Common myeloid progenitor, CD34-positive (primary cell): ENCODE results near the gene PGLYRP1.

Experiments used
- CTCF ChIA-PET: fragments of 350-600 bp; sonication (Branson Sonifier 250); formaldehyde crosslinking; loops from one replicate; lab custom pipeline; 2021; ENCODE audit warnings: antibody characterized with exemption; lab: Charles Lee
- POLR2A ChIA-PET: fragments of 350-600 bp; sonication (Branson Sonifier 250); formaldehyde crosslinking; loops from one replicate; lab custom pipeline; 2021; ENCODE audit warnings: antibody characterized with exemption; lab: Charles Lee
- DNase-seq, 3 donors: peaks; one replicate each; pipeline versions ENCODE4 v3.0.0 to v3.0.0-alpha.2; 2013
- H3K27ac ChIP-seq, 2 experiments: 1 replicate in 1 of 2; 2 replicates in 1 of 2; pipeline ENCODE4 v1.7.0; 2013; ENCODE audit warnings: inconsistent platforms in 2 of 2, low read length in 2 of 2, mild to moderate bottlenecking in 2 of 2, low read depth in 1 of 2, moderate library complexity in 1 of 2; ENCODE audit not compliant: severe bottlenecking in 2 of 2, insufficient read depth in 1 of 2, poor library complexity in 1 of 2
- H3K27me3 ChIP-seq, 5 experiments: replicated peaks in 2 of 5; 1 replicate in 3 of 5; 2 replicates in 2 of 5; pipeline versions ENCODE4 v1.6.1 to v1.7.0; 2013; ENCODE audit warnings: low read length in 4 of 5, mild to moderate bottlenecking in 2 of 5, moderate library complexity in 2 of 5, inconsistent platforms in 1 of 5; ENCODE audit not compliant: insufficient read depth in 5 of 5, control insufficient read depth in 4 of 5
- H3K36me3 ChIP-seq, 4 experiments: 1 replicate in 2 of 4; 2 replicates in 2 of 4; pipeline versions ENCODE4 v1.6.1 to v1.7.0; 2013; ENCODE audit warnings: low read length in 3 of 4, control low read depth in 1 of 4, mild to moderate bottlenecking in 1 of 4; ENCODE audit not compliant: control insufficient read depth in 4 of 4, insufficient read depth in 4 of 4
- H3K4me1 ChIP-seq, 4 experiments: 1 replicate in 3 of 4; 2 replicates in 1 of 4; pipeline versions ENCODE4 v1.6.1 to v1.7.1; 2013; ENCODE audit warnings: low read length in 3 of 4, mild to moderate bottlenecking in 3 of 4, control low read depth in 1 of 4, inconsistent platforms in 1 of 4, moderate library complexity in 1 of 4; ENCODE audit not compliant: control insufficient read depth in 4 of 4, insufficient read depth in 4 of 4; ENCODE audit errors: control extremely low read depth in 1 of 4
- H3K4me3 ChIP-seq, 7 experiments: 1 replicate in 4 of 7; 2 replicates in 3 of 7; pipeline versions ENCODE4 v1.5.1 to v1.7.0; 2013; ENCODE audit warnings: mild to moderate bottlenecking in 7 of 7, low read length in 6 of 7, moderate library complexity in 6 of 7, inconsistent platforms in 2 of 7, low read depth in 2 of 7, control low read depth in 1 of 7; ENCODE audit not compliant: insufficient read depth in 4 of 7, control insufficient read depth in 1 of 7; ENCODE audit errors: extremely low read depth in 1 of 7
- H3K9me3 ChIP-seq, 5 experiments: 1 replicate in 4 of 5; 2 replicates in 1 of 5; pipeline versions ENCODE4 v1.6.1 to v1.7.1; 2013; ENCODE audit warnings: low read length in 4 of 5, mild to moderate bottlenecking in 2 of 5, inconsistent platforms in 1 of 5, low read depth in 1 of 5, moderate library complexity in 1 of 5; ENCODE audit not compliant: control insufficient read depth in 4 of 5, insufficient read depth in 2 of 5; ENCODE audit errors: control extremely low read depth in 1 of 5
- WGBS: methylation state at CpG from one replicate; pipeline ENCODE4 v1.1.5; 2013; ENCODE audit not compliant: insufficient coverage; 5-methylcytosine and 5-hydroxymethylcytosine counted together

The PGLYRP1 gene

GRCh38 chr19:46017095-46017429 is 5.8 kb downstream of the PGLYRP1 start:
- no peak for DNase-seq
- POLR2A ChIA-PET: no interaction called here
- no peaks in the 10 kb centered on the region for H3K9me3 ChIP-seq
- 67% methylated on average over 5 of the region's 7 CpGs for WGBS
- H3K36me3 ChIP-seq: peaks cover 0 to 2% (median 0%) of the 10 kb centered on the region in 4 experiments
- no peak overlapping the region for H3K4me3 ChIP-seq
- peaks cover 0 to 52% (median 19%) of the 10 kb centered on the region in 5 experiments for H3K27me3 ChIP-seq
- no peak overlapping the region for H3K27ac ChIP-seq
- CTCF ChIA-PET: interaction anchor here (2.0 to 2.1 kb wide), 2 partner anchors 12 to 248 kb away, joined by 8 read pairs; no protein-coding TSS in a partner anchor
- peaks cover 0 to 24% (median 20%) of the 10 kb centered on the region in 4 experiments for H3K4me1 ChIP-seq

GRCh38 chr19:46016426-46017094 is 6.3 kb downstream of the PGLYRP1 start:
- POLR2A ChIA-PET: no interaction called here
- peaks cover 0 to 47% (median 16%) of the 10 kb centered on the region in 5 experiments for H3K27me3 ChIP-seq
- H3K9me3 ChIP-seq: no peaks in the 10 kb centered on the region
- peaks cover 0 to 24% (median 20%) of the 10 kb centered on the region in 4 experiments for H3K4me1 ChIP-seq
- peak overlapping the region; percentile 37 to 74 (median 70) for H3K4me3 ChIP-seq
- H3K36me3 ChIP-seq: peaks cover 0 to 2% (median 0%) of the 10 kb centered on the region in 4 experiments
- CTCF ChIA-PET: interaction anchor here (2.0 to 2.1 kb wide), 2 partner anchors 12 to 248 kb away, joined by 8 read pairs; no protein-coding TSS in a partner anchor
- DNase-seq: peak; percentile 71 to 80 (median 75)
- under 1% methylated on average over 33 of the region's 48 CpGs for WGBS
- no peak overlapping the region for H3K27ac ChIP-seq

- ChIA-PET CTCF (interaction anchor here (2.0 kb wide), 1 partner anchor 249 kb away, joined by 8 read pairs; no protein-coding TSS in a partner anchor), POLR2A (no interaction called here)
- peak overlapping the region; percentile 37 to 74 (median 70) for H3K4me3 ChIP-seq
- H3K27me3 ChIP-seq: peaks cover 0 to 42% (median 12%) of the 10 kb centered on the region in 5 experiments
- peaks cover 0 to 3% (median 1%) of the 10 kb centered on the region in 4 experiments for H3K36me3 ChIP-seq
- under 1% methylated on average over 60 of the region's 63 CpGs for WGBS
- peaks cover 0 to 24% (median 20%) of the 10 kb centered on the region in 4 experiments for H3K4me1 ChIP-seq
- DNase-seq: peak in 2 of 3 donors; percentile 35 to 40
- H3K9me3 ChIP-seq: no peaks in the 10 kb centered on the region
- no peak overlapping the region for H3K27ac ChIP-seq
Measured at GRCh38 chr19:46015687-46016425, 7.0 kb downstream of the PGLYRP1 start.

DNA sequence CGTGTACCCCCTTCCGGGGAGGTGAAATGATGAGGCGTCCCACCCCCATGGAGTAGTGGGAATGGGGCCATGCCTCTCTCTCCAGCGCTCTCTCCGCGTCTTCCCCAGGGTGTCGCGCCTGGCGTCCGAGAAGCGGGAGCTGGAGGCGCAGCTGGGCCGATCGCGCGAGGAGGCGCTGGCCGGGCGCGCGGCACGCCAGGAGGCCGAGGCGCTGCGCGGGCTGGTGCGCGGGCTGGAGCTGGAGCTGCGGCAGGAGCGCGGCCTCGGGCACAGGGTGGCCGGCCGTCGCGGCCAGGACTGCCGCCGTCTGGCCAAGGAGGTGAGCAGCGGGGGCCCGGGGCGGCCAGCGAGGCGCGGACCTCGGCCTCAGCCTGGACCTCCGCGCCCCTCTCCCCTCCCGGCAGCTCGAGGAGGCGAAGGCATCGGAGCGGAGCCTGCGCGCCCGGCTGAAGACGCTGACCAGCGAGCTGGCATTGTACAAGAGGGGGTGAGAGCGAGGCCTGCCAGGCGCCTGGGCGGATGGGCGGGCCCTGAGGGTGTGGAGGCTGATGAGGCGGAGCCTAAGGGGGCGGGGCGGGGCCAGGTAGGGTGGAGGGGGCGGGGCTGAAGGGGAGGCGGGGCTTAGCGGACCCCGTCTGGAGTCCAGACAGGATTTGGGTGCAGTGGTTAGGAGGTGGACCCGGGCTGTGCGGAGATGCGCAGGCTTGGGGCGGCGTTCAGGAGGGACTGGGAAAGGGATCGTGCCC is 7.7 kb downstream of the PGLYRP1 start:
- Histone ChIP-seq H3K4me1 (peaks cover 0 to 24% (median 20%) of the 10 kb centered on the region in 4 experiments), H3K27me3 (peaks cover 0 to 37% (median 12%) of the 10 kb centered on the region in 5 experiments), H3K9me3 (no peaks in the 10 kb centered on the region), H3K4me3 (peak overlapping the region in 3 of 7 experiments; percentile 40 to 74 (median 74)), H3K27ac (no peak overlapping the region), H3K36me3 (peaks cover 0 to 7% (median 1%) of the 10 kb centered on the region in 4 experiments)
- peak; percentile 42 to 56 (median 47) for DNase-seq
- POLR2A ChIA-PET: no interaction called here
- CTCF ChIA-PET: interaction anchor here (0.5 to 0.9 kb wide), 3 partner anchors 9 to 136 kb away, joined by 3 read pairs; no protein-coding TSS in a partner anchor
- WGBS: 7% methylated on average over 44 of the region's 74 CpGs

DNA sequence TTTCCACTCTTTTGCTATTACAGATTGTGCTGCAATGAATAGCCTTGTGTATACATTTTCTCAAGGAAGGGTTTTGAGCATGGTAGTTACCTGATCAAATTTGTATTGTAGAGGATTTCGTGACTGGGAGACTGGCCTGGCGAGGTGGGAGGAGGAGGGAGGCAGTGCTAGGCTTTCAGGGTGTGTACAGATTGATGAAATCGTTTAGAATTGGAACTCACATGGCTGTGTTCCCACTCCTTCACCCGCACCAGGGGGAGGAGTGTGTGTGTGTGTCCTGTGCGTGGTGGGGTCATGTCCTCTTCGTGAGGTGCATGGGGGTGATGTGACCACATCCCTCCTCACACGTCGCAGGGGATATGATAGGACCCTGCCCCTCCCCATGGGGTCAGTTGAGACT is 8.3 kb downstream of the PGLYRP1 start:
- DNase-seq: no peak
- ChIA-PET POLR2A (no interaction called here), CTCF (interaction anchor here (0.5 to 0.9 kb wide), 3 partner anchors 9 to 135 kb away, joined by 3 read pairs; no protein-coding TSS in a partner anchor)
- Histone ChIP-seq H3K36me3 (peaks cover 0 to 7% (median 1%) of the 10 kb centered on the region in 4 experiments), H3K9me3 (no peaks in the 10 kb centered on the region), H3K4me1 (peaks cover 0 to 24% (median 20%) of the 10 kb centered on the region in 4 experiments), H3K27me3 (peaks cover 0 to 37% (median 12%) of the 10 kb centered on the region in 5 experiments), H3K27ac (no peak overlapping the region), H3K4me3 (peak overlapping the region in 1 of 7 experiments; percentile 40)
- 64% methylated on average over 3 of the region's 8 CpGs for WGBS
